Breast epithelium (tissue), 4 donors: Measurements from ENCODE around the gene ADGRV1. TPM values are rescaled to one million over a fixed set of nuclear protein-coding genes. Genes with fewer than 3 reads are reported as not detected.

Experiments used
- DNase-seq, 2 donors: peaks; one replicate each; pipeline ENCODE4 v3.0.0-alpha.2; 2019; ENCODE audit warnings: low spot score in 2 of 2
- H3K27ac ChIP-seq, 2 donors: fragments of 200-600 bp; sonication (generic) in 1 of 2; one replicate each; pipeline ENCODE4 v1.5.1; 2016 to 2019; ENCODE audit warnings: mild to moderate bottlenecking in 1 of 2
- H3K27me3 ChIP-seq, 2 donors: fragments of 200-600 bp; sonication (generic) in 1 of 2; one replicate each; pipeline versions ENCODE4 v1.5.1 to v1.6.0; 2017 to 2019; ENCODE audit warnings: control low read depth in 1 of 2, mild to moderate bottlenecking in 1 of 2
- H3K36me3 ChIP-seq: fragments of 200-600 bp; one replicate; pipeline ENCODE4 v1.5.1; 2019
- H3K4me1 ChIP-seq, 2 donors: fragments of 200-600 bp; sonication (generic); one replicate each; pipeline ENCODE4 v1.5.1; 2016 to 2019; ENCODE audit warnings: control low read depth in 1 of 2
- H3K4me3 ChIP-seq, 3 donors: fragments of 200-600 bp; sonication (generic); 1 replicate in 2 of 3; 2 replicates in 1 of 3; pipeline ENCODE4 v1.5.1; 2016 to 2019; ENCODE audit warnings: mild to moderate bottlenecking in 3 of 3, moderate library complexity in 2 of 3
- H3K9me3 ChIP-seq, 2 donors: fragments of 200-600 bp; sonication (generic) in 1 of 2; one replicate each; pipeline ENCODE4 v1.5.1; 2016 to 2019; ENCODE audit warnings: control low read depth in 1 of 2
- CTCF ChIP-seq, 3 donors: fragments of 450-650 bp; IDR thresholded peaks; one replicate each; pipeline ENCODE4 v1.5.1; 2016 to 2017; ENCODE audit warnings: antibody characterized with exemption in 3 of 3, mild to moderate bottlenecking in 3 of 3, moderate library complexity in 3 of 3
- POLR2A ChIP-seq: fragments of 450-650 bp; IDR thresholded peaks from one replicate; pipeline ENCODE4 v1.6.1; 2016; ENCODE audit warnings: antibody characterized with exemption, mild to moderate bottlenecking, moderate library complexity
- POLR2AphosphoS5 ChIP-seq, 3 donors: sonication (generic); formaldehyde crosslinking; IDR thresholded peaks; one replicate each; pipeline ENCODE4 v1.6.1; 2017; ENCODE audit warnings: antibody characterized with exemption in 3 of 3
- intact Hi-C: fragments of 100-400 bp; cut with DNase I; formaldehyde crosslinking; loops from one replicate; pipeline ENCODE4 v1.15.1; 2023; ENCODE audit warnings: low total_unique reads
- total RNA-seq, 3 donors: library from RNA; depleted of rRNA; stranded (reverse); fragments of >200 nt; gene quantifications; one replicate each; pipeline ENCODE4 v1.1.0, GENCODE V29; 2016

ADGRV1 gene
- total RNA-seq, 3 donors from 2014 or later, result 0.32 to 85.2 (median 55.3) TPM

GRCh38 chr5:90640484-90641059 lies 82.0 kb downstream of the ADGRV1 start:
- no peaks in the 10 kb centered on the region for H3K9me3 ChIP-seq
- peak in 1 of 2 donors; percentile 45 for DNase-seq
- H3K4me1 ChIP-seq, result no peaks in the 10 kb centered on the region
- no peaks in the 10 kb centered on the region for H3K36me3 ChIP-seq
- no peak for TF ChIP-seq POLR2A
- TF ChIP-seq POLR2AphosphoS5 (IDR thresholded peaks at IDR 0.05), result no peak
- TF ChIP-seq CTCF (IDR thresholded peaks at IDR 0.05), result no peak
- no peaks in the 10 kb centered on the region for H3K27me3 ChIP-seq
- no peak overlapping the region for H3K27ac ChIP-seq
- H3K4me3 ChIP-seq, result peak overlapping the region in 2 of 3 donors; percentile 3 to 8
- intact Hi-C loops, result no loop called here

DNA sequence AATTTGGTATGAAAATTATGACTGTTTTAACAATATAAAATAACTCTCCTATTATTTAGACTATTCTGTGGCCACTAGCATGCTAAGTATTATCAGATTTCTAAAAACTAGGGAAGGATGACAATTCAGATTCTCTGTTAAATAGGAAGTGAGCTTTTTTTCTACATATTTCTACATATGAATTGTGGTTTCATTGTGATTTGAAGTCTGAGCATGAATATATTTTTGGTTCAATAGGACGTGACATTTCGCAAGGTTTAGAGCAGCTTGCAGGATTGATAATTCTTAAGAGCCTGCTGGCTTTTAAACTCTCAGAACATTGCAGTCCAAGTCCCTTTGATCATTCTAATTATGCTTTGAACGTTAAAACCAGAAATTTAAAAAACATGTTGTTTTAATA lies 82.9 kb downstream of the ADGRV1 start:
- Histone ChIP-seq H3K27me3 (no peaks in the 10 kb centered on the region), H3K4me3 (no peak overlapping the region), H3K36me3 (no peaks in the 10 kb centered on the region), H3K4me1 (no peaks in the 10 kb centered on the region), H3K27ac (no peak overlapping the region), H3K9me3 (no peaks in the 10 kb centered on the region)
- TF ChIP-seq POLR2AphosphoS5 (IDR thresholded peaks at IDR 0.05) (no peak), POLR2A (no peak), CTCF (IDR thresholded peaks at IDR 0.05) (no peak)
- DNase-seq, result no peak
- intact Hi-C loops, result no loop called here

GRCh38 chr5:90642706-90643229 lies 84.2 kb downstream of the ADGRV1 start:
- Histone ChIP-seq H3K27me3 (no peaks in the 10 kb centered on the region), H3K4me1 (no peaks in the 10 kb centered on the region), H3K36me3 (no peaks in the 10 kb centered on the region), H3K27ac (no peak overlapping the region), H3K9me3 (no peaks in the 10 kb centered on the region), H3K4me3 (no peak overlapping the region)
- TF ChIP-seq CTCF (IDR thresholded peaks at IDR 0.05) (no peak), POLR2AphosphoS5 (IDR thresholded peaks at IDR 0.05) (no peak), POLR2A (no peak)
- DNase-seq, result no peak
- intact Hi-C loops, result no loop called here

DNA sequence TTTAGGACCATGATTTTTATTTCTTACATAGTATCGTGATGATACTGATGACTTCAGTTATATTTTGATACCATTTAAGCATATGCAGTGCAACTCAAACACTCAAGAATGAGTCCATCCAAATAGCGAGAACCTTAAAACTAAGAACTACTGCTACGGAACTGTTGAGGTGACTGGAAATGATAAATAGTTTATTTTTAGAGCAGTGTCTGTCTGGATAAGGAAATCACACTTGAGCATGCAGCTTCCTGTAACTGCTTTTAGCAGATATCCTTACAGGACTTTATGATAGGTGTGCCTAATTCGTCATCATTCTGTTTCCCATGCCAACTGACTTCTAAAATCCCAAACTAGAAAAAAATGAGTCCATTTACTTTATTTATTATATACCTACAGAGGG lies 85.5 kb downstream of the ADGRV1 start:
- Histone ChIP-seq H3K4me1 (no peaks in the 10 kb centered on the region), H3K9me3 (no peaks in the 10 kb centered on the region), H3K27me3 (no peaks in the 10 kb centered on the region), H3K27ac (no peak overlapping the region), H3K36me3 (no peaks in the 10 kb centered on the region), H3K4me3 (no peak overlapping the region)
- no peak for DNase-seq
- no peak for TF ChIP-seq POLR2A
- no peak for TF ChIP-seq POLR2AphosphoS5 (IDR thresholded peaks at IDR 0.05)
- TF ChIP-seq CTCF (IDR thresholded peaks at IDR 0.05), result no peak
- intact Hi-C loops, result no loop called here

GRCh38 chr5:90645024-90645610 lies 86.5 kb downstream of the ADGRV1 start:
- intact Hi-C loops, result loop anchor here (5.0 kb wide), 1 partner anchor 188 kb away; no protein-coding TSS in a partner anchor
- no peak for TF ChIP-seq POLR2AphosphoS5 (IDR thresholded peaks at IDR 0.05)
- TF ChIP-seq CTCF (IDR thresholded peaks at IDR 0.05), result no peak
- TF ChIP-seq POLR2A, result no peak
- no peak overlapping the region for H3K27ac ChIP-seq
- H3K27me3 ChIP-seq, result no peaks in the 10 kb centered on the region
- H3K9me3 ChIP-seq, result no peaks in the 10 kb centered on the region
- H3K4me1 ChIP-seq, result no peaks in the 10 kb centered on the region
- no peak for DNase-seq
- no peak overlapping the region for H3K4me3 ChIP-seq
- H3K36me3 ChIP-seq, result no peaks in the 10 kb centered on the region
